ENCODE data around the gene THAP12. TPM values are rescaled to one million over a fixed set of nuclear protein-coding genes. Genes with fewer than 3 reads are reported as not detected.
"Not testable (repeated sequence)": the region's sequence is repeated elsewhere in the genome, so short reads cannot be mapped to it uniquely, and the experiment has no call there.

The THAP12 gene, protein sequence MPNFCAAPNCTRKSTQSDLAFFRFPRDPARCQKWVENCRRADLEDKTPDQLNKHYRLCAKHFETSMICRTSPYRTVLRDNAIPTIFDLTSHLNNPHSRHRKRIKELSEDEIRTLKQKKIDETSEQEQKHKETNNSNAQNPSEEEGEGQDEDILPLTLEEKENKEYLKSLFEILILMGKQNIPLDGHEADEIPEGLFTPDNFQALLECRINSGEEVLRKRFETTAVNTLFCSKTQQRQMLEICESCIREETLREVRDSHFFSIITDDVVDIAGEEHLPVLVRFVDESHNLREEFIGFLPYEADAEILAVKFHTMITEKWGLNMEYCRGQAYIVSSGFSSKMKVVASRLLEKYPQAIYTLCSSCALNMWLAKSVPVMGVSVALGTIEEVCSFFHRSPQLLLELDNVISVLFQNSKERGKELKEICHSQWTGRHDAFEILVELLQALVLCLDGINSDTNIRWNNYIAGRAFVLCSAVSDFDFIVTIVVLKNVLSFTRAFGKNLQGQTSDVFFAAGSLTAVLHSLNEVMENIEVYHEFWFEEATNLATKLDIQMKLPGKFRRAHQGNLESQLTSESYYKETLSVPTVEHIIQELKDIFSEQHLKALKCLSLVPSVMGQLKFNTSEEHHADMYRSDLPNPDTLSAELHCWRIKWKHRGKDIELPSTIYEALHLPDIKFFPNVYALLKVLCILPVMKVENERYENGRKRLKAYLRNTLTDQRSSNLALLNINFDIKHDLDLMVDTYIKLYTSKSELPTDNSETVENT
- 39.2 and 47.9 TPM in 2 replicates for total RNA-seq

- peak; percentile 87 for DNase-seq (ENCODE audit: low read depth)
Observed at GRCh38 chr11:76380977-76381719, at the start of gene THAP12, which contains the start of gene GVQW3. Gene THAP12 (minus strand): TSS chr11:76381132. CDS start chr11:76380836, 296 bp downstream. Gene GVQW3 (plus strand): TSS chr11:76381323. CDS start chr11:76381829, 506 bp downstream.

GRCh38 chr11:76426660-76427059 lies 45.7 kb upstream of the THAP12 start:
- DNase-seq (ENCODE audit: low read depth) = no peak

DNA sequence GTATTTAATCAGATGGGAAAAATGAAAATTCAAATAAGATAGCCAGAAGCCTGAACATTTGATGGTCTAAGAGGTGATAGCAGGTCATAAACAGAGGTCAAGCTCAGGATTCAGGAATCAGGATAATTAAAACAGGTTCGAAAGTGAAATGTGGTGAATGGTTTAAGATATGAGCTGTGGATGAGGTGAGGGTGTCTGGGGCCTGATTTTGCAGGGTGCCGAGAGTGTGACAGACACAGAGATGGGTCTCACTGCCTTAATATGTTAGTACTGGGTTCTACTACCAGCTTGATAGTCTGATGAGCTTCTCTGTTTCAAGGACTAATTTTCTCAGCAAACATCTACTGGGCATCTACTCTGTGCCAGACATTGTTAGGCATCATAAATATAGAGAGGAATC lies 44.0 kb upstream of the THAP12 start:
- no peak for DNase-seq (ENCODE audit: low read depth)

GRCh38 chr11:76424379-76424778 lies 43.4 kb upstream of the THAP12 start:
- DNase-seq (ENCODE audit: low read depth) = no peak

GRCh38 chr11:76419896-76420295 lies 39.0 kb upstream of the THAP12 start:
- DNase-seq (ENCODE audit: low read depth) = peak; percentile 19

GRCh38 chr11:76415073-76415472 lies 34.1 kb upstream of the THAP12 start:
- no peak for DNase-seq (ENCODE audit: low read depth)

GRCh38 chr11:76410851-76411357 lies 30.0 kb upstream of the THAP12 start:
- peak; percentile 23 for DNase-seq (ENCODE audit: low read depth)

DNA sequence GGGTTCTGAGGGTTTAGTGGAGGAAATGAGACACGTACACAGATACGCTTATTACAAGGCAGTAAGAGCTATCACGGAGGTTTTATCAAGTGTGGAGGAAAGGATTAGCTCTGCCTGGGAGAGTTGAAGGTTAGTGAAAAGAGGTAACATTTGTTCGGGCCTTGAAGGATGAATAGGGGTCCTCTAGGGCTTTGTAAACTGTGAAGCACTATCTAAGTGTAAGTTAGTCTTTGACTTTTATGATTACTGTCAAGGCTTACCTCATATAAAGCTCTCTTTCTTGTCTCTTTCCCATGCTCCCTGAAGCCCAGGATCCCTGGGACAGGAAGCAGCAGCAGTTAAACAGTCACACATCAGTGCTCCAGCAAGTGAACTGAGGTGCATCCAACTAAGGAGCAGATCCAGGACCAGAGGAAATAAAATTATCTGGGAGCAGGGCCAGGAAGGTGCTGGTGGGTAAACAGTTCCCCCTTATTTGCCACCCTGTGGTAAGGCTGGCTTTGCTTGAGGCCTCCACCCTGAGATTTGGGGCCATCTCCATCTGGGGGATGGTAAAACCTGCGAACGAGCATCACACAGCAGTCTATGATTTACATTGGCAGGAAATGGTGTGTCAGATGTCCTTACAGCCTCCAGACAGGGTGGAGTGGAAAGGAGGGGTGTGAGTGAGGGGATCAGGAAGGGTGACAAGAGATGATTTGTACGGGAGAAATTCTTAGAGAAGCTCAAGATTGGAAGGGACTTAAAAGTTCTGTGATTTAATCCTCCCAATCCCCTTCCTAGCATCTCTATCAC lies 27.4 kb upstream of the THAP12 start:
- peak; percentile 81 for DNase-seq (ENCODE audit: low read depth)

- DNase-seq (ENCODE audit: low read depth) = no peak
Observed at GRCh38 chr11:76406359-76406758, 25.4 kb upstream of the THAP12 start.

DNA sequence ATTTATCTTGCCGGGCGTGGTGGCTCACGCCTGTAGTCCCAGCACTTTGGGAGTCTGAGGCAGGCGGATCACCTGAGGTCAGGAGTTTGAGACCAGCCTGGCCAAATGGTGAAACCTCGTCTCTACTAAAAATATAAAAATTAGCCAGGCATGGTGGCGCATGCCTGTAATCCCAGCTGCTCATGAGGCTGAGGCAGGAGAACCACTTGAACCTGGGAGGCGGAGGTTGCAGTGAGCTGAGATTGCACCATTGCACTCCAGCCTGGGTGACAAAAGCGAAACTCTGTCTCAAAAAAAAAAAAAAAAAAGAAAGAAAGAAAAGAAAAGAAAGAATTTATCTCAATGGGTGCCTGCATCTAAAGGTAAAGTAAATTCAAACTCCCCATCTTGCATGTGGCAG lies 20.6 kb upstream of the THAP12 start:
- DNase-seq (ENCODE audit: low read depth) = not testable (repeated sequence)

- no peak for DNase-seq (ENCODE audit: low read depth)
Observed at GRCh38 chr11:76400967-76401366, 20.0 kb upstream of the THAP12 start.

- peak; percentile 28 for DNase-seq (ENCODE audit: low read depth)
Observed at GRCh38 chr11:76397383-76397782, 16.5 kb upstream of the THAP12 start.

- DNase-seq (ENCODE audit: low read depth) = no peak
Observed at GRCh38 chr11:76395296-76395695, 14.4 kb upstream of the THAP12 start.

DNA sequence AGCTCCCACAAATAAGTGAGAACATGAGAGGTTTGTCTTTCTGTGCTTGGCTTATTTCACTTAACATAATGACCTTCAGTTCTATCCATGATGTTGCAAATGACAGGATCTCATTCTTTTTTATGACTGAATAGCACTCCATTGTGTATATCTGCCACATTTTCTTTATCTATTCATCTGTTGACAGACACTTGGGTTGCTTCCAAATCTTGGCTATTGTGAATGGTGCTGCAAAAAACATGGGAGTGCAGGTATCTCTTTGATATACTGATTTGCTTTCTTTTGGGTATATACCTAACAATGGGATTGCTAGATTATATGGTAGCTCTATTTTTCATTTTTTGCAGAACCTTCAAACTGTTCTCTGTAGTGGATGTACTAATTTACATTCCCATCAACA lies 13.5 kb upstream of the THAP12 start:
- DNase-seq (ENCODE audit: low read depth) = no peak

- no peak for DNase-seq (ENCODE audit: low read depth)
Observed at GRCh38 chr11:76392870-76393269, 11.9 kb upstream of the THAP12 start.

- no peak for DNase-seq (ENCODE audit: low read depth)
Observed at GRCh38 chr11:76391811-76392475, 11.0 kb upstream of the THAP12 start.

- no peak for DNase-seq (ENCODE audit: low read depth)
Observed at GRCh38 chr11:76391021-76391420, 10.1 kb upstream of the THAP12 start.

GRCh38 chr11:76388408-76388807 lies 7.5 kb upstream of the THAP12 start:
- DNase-seq (ENCODE audit: low read depth) = no peak

DNA sequence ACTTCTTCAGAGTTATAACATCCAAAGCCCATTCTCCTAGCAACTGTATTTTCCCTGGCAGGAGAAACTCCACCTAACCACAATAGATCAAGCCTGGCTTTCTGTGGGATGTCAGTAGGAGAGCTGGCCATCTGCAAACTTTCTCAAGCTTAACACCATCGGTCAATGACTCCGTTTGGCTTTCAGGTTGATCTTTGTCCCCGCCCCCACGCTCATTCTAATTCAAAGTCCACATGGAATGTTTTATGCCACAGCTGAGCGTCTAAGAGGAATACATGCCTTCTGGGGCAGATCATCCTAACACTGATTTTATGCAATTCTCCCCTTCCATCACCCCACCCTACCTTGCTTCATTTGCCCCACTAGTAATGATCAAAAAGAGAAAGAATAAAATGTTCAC lies 5.0 kb upstream of the THAP12 start:
- DNase-seq (ENCODE audit: low read depth) = peak; percentile 89

DNA sequence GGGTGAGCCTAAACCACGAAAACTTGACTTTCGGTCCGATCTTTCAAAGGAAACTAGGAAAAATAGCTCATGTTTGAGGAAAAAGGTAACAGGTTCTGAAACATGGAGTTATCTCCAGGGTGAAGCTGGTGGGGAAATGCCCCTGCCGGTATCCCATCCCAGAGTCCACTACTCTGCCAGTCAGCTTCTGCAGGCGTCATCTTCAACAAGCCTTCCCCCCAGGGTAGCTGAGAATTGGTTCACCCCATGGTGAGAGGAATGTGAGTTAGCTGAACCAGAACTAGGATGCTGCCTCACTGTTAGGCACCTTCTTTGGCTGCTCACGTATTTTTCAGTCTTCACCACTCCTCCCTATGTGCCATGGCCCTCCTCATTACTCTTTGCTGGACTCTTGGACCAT lies 1.3 kb upstream of the THAP12 start:
- DNase-seq (ENCODE audit: low read depth) = peak; percentile 29

All from renal cortical epithelial cell (primary cell).